ENCODE data around the gene NOS3.

GRCh38 chr7:150942001-150942590, 48.7 kb upstream of the NOS3 start:
- no peak for TF ChIP-seq SUZ12 (IDR thresholded peaks at IDR 0.05; ENCODE audit: extremely low read depth, insufficient read depth, insufficient read length)
- no peak for TF ChIP-seq ZNF274 (IDR thresholded peaks at IDR 0.05; ENCODE audit: low read depth, low read length)
- no peak for TF ChIP-seq YY1 (IDR thresholded peaks at IDR 0.05; ENCODE audit: insufficient read depth, insufficient read length)
